HepG2 (cell line): ENCODE measurements around the gene NXT1. TPM values are rescaled to one million over a fixed set of nuclear protein-coding genes. Genes with fewer than 3 reads are reported as not detected.

Source experiments
- CAMTA2 ChIP-seq: sonication (generic); formaldehyde crosslinking; IDR thresholded peaks from 2 replicates; pipeline ENCODE4 v1.4.0; 2020; ENCODE audit warnings: mild to moderate bottlenecking, missing genetic modification reagents, borderline replicate concordance
- IKZF5 ChIP-seq: IDR thresholded peaks from 2 replicates; pipeline ENCODE4 v1.6.1; 2018; ENCODE audit warnings: missing genetic modification reagents, mild to moderate bottlenecking, missing compliant biosample characterization
- KLF15 ChIP-seq: sonication (generic); formaldehyde crosslinking; IDR thresholded peaks from 2 replicates; pipeline ENCODE4 v1.8.1; 2023; ENCODE audit warnings: borderline replicate concordance, mild to moderate bottlenecking, inconsistent platforms, missing genetic modification reagents, mixed read lengths
- MIXL1 ChIP-seq: IDR thresholded peaks from 2 replicates; pipeline ENCODE4 v1.6.1; 2016
- MTA3 ChIP-seq: sonication (generic); formaldehyde crosslinking; IDR thresholded peaks from 2 replicates; pipeline ENCODE4 v1.4.0; 2020; ENCODE audit warnings: missing genetic modification reagents
- NAIF1 ChIP-seq: sonication (generic); formaldehyde crosslinking; IDR thresholded peaks from 2 replicates; pipeline ENCODE4 v1.5.0; 2020; ENCODE audit warnings: mild to moderate bottlenecking, missing genetic modification reagents, borderline replicate concordance
- ZNF10 ChIP-seq: sonication (generic); formaldehyde crosslinking; IDR thresholded peaks from 2 replicates; pipeline ENCODE4 v1.4.0; 2020; ENCODE audit warnings: mild to moderate bottlenecking, low read depth, missing genetic modification reagents, borderline replicate concordance
- ZNF20 ChIP-seq: sonication (generic); formaldehyde crosslinking; IDR thresholded peaks from 2 replicates; pipeline ENCODE4 v1.4.0; 2020; ENCODE audit warnings: mild to moderate bottlenecking, moderate library complexity, missing genetic modification reagents
- ZNF275 ChIP-seq: sonication (generic); formaldehyde crosslinking; IDR thresholded peaks from 2 replicates; pipeline ENCODE4 v1.8.0; 2022; ENCODE audit warnings: missing genetic modification reagents, mild to moderate bottlenecking, inconsistent platforms, borderline replicate concordance
- ZNF562 ChIP-seq: sonication (generic); formaldehyde crosslinking; IDR thresholded peaks from 2 replicates; pipeline ENCODE4 v1.8.0; 2022; ENCODE audit warnings: missing genetic modification reagents, borderline replicate concordance
- ZNF567 ChIP-seq: sonication (generic); formaldehyde crosslinking; IDR thresholded peaks from 2 replicates; pipeline ENCODE4 v1.8.1; 2023; ENCODE audit warnings: mild to moderate bottlenecking, missing genetic modification reagents, borderline replicate concordance
- ZNF619 ChIP-seq: sonication (generic); formaldehyde crosslinking; IDR thresholded peaks from 2 replicates; pipeline ENCODE4 v1.4.0; 2020; ENCODE audit warnings: mild to moderate bottlenecking, missing genetic modification reagents
- ZNF646 ChIP-seq: sonication (generic); formaldehyde crosslinking; IDR thresholded peaks from 2 replicates; pipeline ENCODE4 v1.9.0; 2021; ENCODE audit warnings: mild to moderate bottlenecking, missing genetic modification reagents
- polyA plus RNA-seq, 8 experiments: library from polyadenylated mRNA; depleted of rRNA in 3 of 8; stranded (reverse) in 7 of 8; unstranded in 1 of 8; fragments of >200 nt; fragmentation: Illumina TruSeq in 4 of 8; extraction: Trizol in 4 of 8; gene quantifications; 2 replicates each; pipeline versions ENCODE4 v1.2.1 to v1.2.3, GENCODE V29; 2011 to 2016; ENCODE audit warnings: low read depth in 4 of 8, missing spikeins in 1 of 8, mixed read lengths in 1 of 8; ENCODE audit not compliant: insufficient read depth in 1 of 8
- total RNA-seq, 5 experiments: library from RNA; depleted of rRNA; stranded (reverse); fragments of >200 nt; fragmentation: Illumina TruSeq; extraction: Trizol; gene quantifications; 2 replicates each; pipeline ENCODE4 v1.2.3, GENCODE V29; 2016; ENCODE audit warnings: low read depth in 1 of 5

NXT1 gene
- total and polyA plus RNA-seq, 2 of the 13 experiments (the other 11 are each of a cell fraction or from before 2014, with no cell fraction given) = 35.6 to 65.9 TPM

GRCh38 chr20:23361476-23362391, 11.1 kb downstream of the NXT1 start, which contains the start of gene GZF1 (continued):
- TF ChIP-seq ZNF20 (CRISPR knock-in tag) = peak; percentile 95
- peak; percentile 99; the same call in 1 of the 2 replicates for TF ChIP-seq ZNF567 (CRISPR knock-in tag)
- peak; percentile 96; the same call in 1 of the 2 replicates for TF ChIP-seq ZNF619 (CRISPR knock-in tag)
- TF ChIP-seq ZNF646 (CRISPR knock-in tag) = no peak
- TF ChIP-seq ZNF562 = no peak
- peak; percentile 94 for TF ChIP-seq KLF15 (CRISPR knock-in tag)
- no peak for TF ChIP-seq ZNF10
- 0 out of 2 replicates have a peak, but pooled peaks have one; percentile 73 for TF ChIP-seq MTA3 (CRISPR knock-in tag)
- TF ChIP-seq CAMTA2 = peak; percentile 78
- TF ChIP-seq IKZF5 (CRISPR knock-in tag) = peak; percentile 99
- TF ChIP-seq NAIF1 (CRISPR knock-in tag) = peak; percentile 86; the same call in 1 of the 2 replicates
- TF ChIP-seq ZNF275 = peak; percentile 99; the same call in 1 of the 2 replicates
- peak; percentile 77 for TF ChIP-seq MIXL1
